HepG2 (cell line): ENCODE results near the gene MYLK3. TPM values are rescaled to one million over a fixed set of nuclear protein-coding genes. Genes with fewer than 3 reads are reported as not detected.

ENCODE experiments used
- ATAC-seq: fragments of 200-7000 bp; cut with Tn5 transposase; 3 replicates; pipeline ENCODE4 v1.9.1; 2020; ENCODE audit warnings: mild to moderate bottlenecking, moderate library complexity
- BruUV-seq: library from RNA; stranded (reverse); fragments of 400-500 nt; replicated peaks from 2 replicates; lab custom pipeline; 2021; lab: Mats Ljungman, UMichigan
- CTCF ChIA-PET: fragments of 300-600 bp; formaldehyde crosslinking; extraction: SDS; loops from one replicate; lab custom pipeline; 2021; ENCODE audit warnings: low total read pairs, inconsistent platforms, low intra/inter-chr PET ratio; lab: Yijun Ruan, JAX
- POLR2A ChIA-PET: fragments of 350-600 bp; sonication (Branson Sonifier 250); formaldehyde crosslinking; loops from one replicate; lab custom pipeline; 2020; ENCODE audit warnings: antibody characterized with exemption, inconsistent platforms; lab: Yijun Ruan, JAX
- DNase-seq: peaks from one replicate; pipeline ENCODE4 v3.0.0-alpha.2; 2015; ENCODE audit warnings: low spot score
- FAIRE-seq: peaks from 3 replicates; lab custom pipeline; 2011; peaks lifted over from hg19 to GRCh38; lab: Jason Lieb, UNC
- H2AFZ ChIP-seq: one replicate; pipeline ENCODE4 v1.6.1; 2011; ENCODE audit warnings: low read length, inconsistent platforms
- H3K27ac ChIP-seq: fragments of 300-600 bp; 3 replicates; pipeline ENCODE4 v1.8.0; 2011; ENCODE audit warnings: mixed run types, mild to moderate bottlenecking, mixed read lengths, low read length, inconsistent platforms; ENCODE audit not compliant: insufficient read depth; ENCODE audit errors: extremely low read length
- H3K27me3 ChIP-seq, 2 experiments: fragments of 200-600 bp in 1 of 2; 2 replicates in 1 of 2; 3 replicates in 1 of 2; pipeline versions ENCODE4 v1.6.0 to v1.8.0; 2011; ENCODE audit warnings: low read length in 2 of 2, mild to moderate bottlenecking in 2 of 2, moderate library complexity in 2 of 2, inconsistent platforms in 1 of 2; ENCODE audit not compliant: insufficient read depth in 2 of 2, control insufficient read depth in 1 of 2
- H3K36me3 ChIP-seq, 2 experiments: fragments of 200-600 bp in 1 of 2; replicated peaks in 1 of 2; 2 replicates in 1 of 2; 3 replicates in 1 of 2; pipeline versions ENCODE4 v1.5.1 to v1.8.0; 2011; ENCODE audit warnings: low read length in 2 of 2, inconsistent platforms in 1 of 2; ENCODE audit not compliant: insufficient read depth in 2 of 2, control insufficient read depth in 1 of 2
- H3K4me1 ChIP-seq: 2 replicates; pipeline ENCODE4 v1.5.1; 2012; ENCODE audit warnings: low read length, inconsistent platforms; ENCODE audit not compliant: insufficient read depth
- H3K4me2 ChIP-seq: 2 replicates; pipeline ENCODE4 v1.6.0; 2011; ENCODE audit warnings: low read depth, low read length, inconsistent platforms
- H3K4me3 ChIP-seq, 3 experiments: fragments of 200-600 bp in 1 of 3; sonication (generic), shearing (Covaris generic) in 1 of 3; replicated peaks in 1 of 3; 2 replicates each; pipeline ENCODE4 v1.5.1; 2011 to 2016; ENCODE audit warnings: low read length in 3 of 3, inconsistent platforms in 2 of 3, low read depth in 2 of 3, mild to moderate bottlenecking in 2 of 3, control low read depth in 1 of 3, mixed read lengths in 1 of 3; ENCODE audit not compliant: insufficient read depth in 1 of 3
- H3K79me2 ChIP-seq: one replicate; pipeline ENCODE4 v1.6.1; 2011; ENCODE audit warnings: low read length, inconsistent platforms; ENCODE audit not compliant: insufficient read depth
- H3K9ac ChIP-seq: 2 replicates; pipeline ENCODE4 v1.6.0; 2011; ENCODE audit warnings: mild to moderate bottlenecking, low read depth, low read length, inconsistent platforms; ENCODE audit not compliant: insufficient read depth
- H3K9me3 ChIP-seq: 2 replicates; pipeline ENCODE4 v1.5.1; 2012; ENCODE audit warnings: mild to moderate bottlenecking, low read length
- H4K20me1 ChIP-seq: 2 replicates; pipeline ENCODE4 v1.6.0; 2011; ENCODE audit warnings: inconsistent platforms, mild to moderate bottlenecking, low read length, moderate library complexity; ENCODE audit not compliant: insufficient read depth
- ATAD3A ChIP-seq: sonication (generic); formaldehyde crosslinking; IDR thresholded peaks from 2 replicates; pipeline ENCODE4 v1.4.0; 2020; ENCODE audit warnings: missing genetic modification reagents
- BHLHE40 ChIP-seq: IDR thresholded peaks from 2 replicates; pipeline ENCODE4 v1.6.1; 2011; ENCODE audit warnings: low read length, improper control_type of control experiment
- CEBPB ChIP-seq: IDR thresholded peaks from 2 replicates; pipeline ENCODE4 v1.6.1; 2011; ENCODE audit warnings: low read depth, low read length, improper control_type of control experiment, borderline replicate concordance
- HES4 ChIP-seq: sonication (generic); formaldehyde crosslinking; IDR thresholded peaks from 2 replicates; pipeline ENCODE4 v1.9.0; 2021; ENCODE audit warnings: mild to moderate bottlenecking, missing genetic modification reagents, borderline replicate concordance
- MEIS1 ChIP-seq: sonication (generic); formaldehyde crosslinking; IDR thresholded peaks from 2 replicates; pipeline ENCODE4 v1.9.0; 2021; ENCODE audit warnings: mild to moderate bottlenecking, missing genetic modification reagents, moderate library complexity, borderline replicate concordance
- THAP11 ChIP-seq: IDR thresholded peaks from 2 replicates; pipeline ENCODE4 v1.6.1; 2016; ENCODE audit warnings: missing biosample characterization, missing genetic modification reagents
- ZNF546 ChIP-seq: sonication (generic); formaldehyde crosslinking; conservative IDR thresholded peaks from 2 replicates; pipeline ENCODE4 v1.8.1; 2023; ENCODE audit warnings: mild to moderate bottlenecking, missing genetic modification reagents
- WGBS: methylation state at CpG from one replicate; pipeline ENCODE4 v1.1.6; 2017; ENCODE audit warnings: low lambda C conversion rate; 5-methylcytosine and 5-hydroxymethylcytosine counted together
- in situ Hi-C: cut with HindIII; loops from 2 replicates; pipeline ENCODE4 v1.10.0; 2017; ENCODE audit warnings: low pct_unique_long_range_greater_than_20kb; ENCODE audit not compliant: extremely low pct_ligation_motif_present
- intact Hi-C: fragments of 100-400 bp; cut with micrococcal nuclease; formaldehyde crosslinking; loops from one replicate; pipeline ENCODE4 v1.10.0; 2022; ENCODE audit not compliant: unreplicated experiment
- polyA plus RNA-seq, 8 experiments: library from polyadenylated mRNA; depleted of rRNA in 3 of 8; stranded (reverse) in 7 of 8; unstranded in 1 of 8; fragments of >200 nt; fragmentation: Illumina TruSeq in 4 of 8; extraction: Trizol in 4 of 8; gene quantifications; 2 replicates each; pipeline versions ENCODE4 v1.2.1 to v1.2.3, GENCODE V29; 2011 to 2016; ENCODE audit warnings: low read depth in 4 of 8, missing spikeins in 1 of 8, mixed read lengths in 1 of 8; ENCODE audit not compliant: insufficient read depth in 1 of 8
- total RNA-seq, 5 experiments: library from RNA; depleted of rRNA; stranded (reverse); fragments of >200 nt; fragmentation: Illumina TruSeq; extraction: Trizol; gene quantifications; 2 replicates each; pipeline ENCODE4 v1.2.3, GENCODE V29; 2016; ENCODE audit warnings: low read depth in 1 of 5
- TF ChIP-seq, protein P1 (sequence below): sonication (generic); formaldehyde crosslinking; IDR thresholded peaks from 2 replicates; pipeline ENCODE4 v1.5.0; 2020; ENCODE audit warnings: mild to moderate bottlenecking, missing genetic modification reagents, borderline replicate concordance
- TF ChIP-seq, protein P2 (sequence below): sonication (generic); formaldehyde crosslinking; IDR thresholded peaks from 2 replicates; pipeline ENCODE4 v1.5.0; 2020; ENCODE audit warnings: mild to moderate bottlenecking, missing genetic modification reagents

The MYLK3 gene
- total and polyA plus RNA-seq, 2 of the 13 experiments (the other 11 are each of a cell fraction or from before 2014, with no cell fraction given): 0.04 to 0.18 TPM

DNA sequence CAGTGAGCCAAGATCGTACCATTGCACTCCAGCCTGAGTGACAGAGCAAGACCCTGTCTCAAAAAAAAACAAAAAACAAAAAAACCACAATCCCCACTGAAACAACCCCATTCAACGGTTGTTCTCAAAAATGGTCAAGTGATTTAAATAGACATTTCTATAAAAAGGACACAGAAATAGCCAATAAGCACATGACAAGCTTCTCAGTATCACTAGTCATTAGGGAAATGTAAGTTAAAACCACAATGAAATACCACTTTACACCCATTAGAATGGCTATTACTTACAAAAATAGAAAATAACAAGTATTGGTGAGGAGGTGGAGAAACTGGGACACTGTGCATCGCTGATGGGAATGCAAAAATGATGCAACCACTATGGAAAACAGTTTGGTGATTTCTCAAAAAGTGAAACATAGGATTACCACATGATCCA, 26.6 kb upstream of the MYLK3 start:
- no peak overlapping the region for H2AFZ ChIP-seq
- CTCF ChIA-PET: no interaction called here
- in situ Hi-C loops (no loop called here), intact Hi-C loops (no loop called here)
- no peak for FAIRE-seq
- H3K9me3 ChIP-seq: 0 out of 2 replicates have a peak, but pooled peaks cover 6% of the 10 kb centered on the region
- H4K20me1 ChIP-seq: no peaks in the 10 kb centered on the region
- peaks cover 14% of the 10 kb centered on the region for H3K4me1 ChIP-seq
- ATAC-seq: no peak
- H3K27ac ChIP-seq: no peak overlapping the region
- TF ChIP-seq CEBPB (peak; percentile 52; the same call in 1 of the 2 replicates), BHLHE40 (no peak)
- POLR2A ChIA-PET: no interaction called here
- BruUV-seq: no TSS peak
- no peaks in the 10 kb centered on the region for H3K36me3 ChIP-seq
- DNase-seq: no peak
- H3K9ac ChIP-seq: no peak overlapping the region
- H3K27me3 ChIP-seq: peaks cover 0 to 5% of the 10 kb centered on the region in 2 experiments; a peak in 1 of 5 replicates
- no peaks in the 10 kb centered on the region for H3K79me2 ChIP-seq
- H3K4me2 ChIP-seq: no peak overlapping the region
- whole genome bisulfite sequencing: 29% methylated on average over 3 of the region's 3 CpGs
- H3K4me3 ChIP-seq: no peak overlapping the region

DNA sequence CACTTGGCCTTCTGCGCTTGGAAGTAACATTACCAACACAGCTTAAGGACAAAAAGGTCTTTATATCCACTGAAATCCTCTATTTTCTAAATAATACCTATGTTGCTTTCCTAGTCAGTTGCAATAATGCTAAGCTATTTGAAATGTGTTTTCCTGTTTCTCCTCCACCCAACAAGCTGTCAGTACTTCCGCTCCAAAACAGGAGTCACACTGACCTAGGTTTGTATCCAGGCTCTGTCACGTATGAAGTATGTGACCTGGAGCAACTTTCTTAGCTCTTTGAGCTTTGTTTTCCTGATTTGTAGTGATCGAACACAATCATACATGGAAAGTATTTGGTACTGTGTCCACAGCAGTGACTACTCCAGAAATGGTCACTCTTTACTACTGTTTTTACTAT, 24.3 kb upstream of the MYLK3 start:
- intact Hi-C loops (no loop called here), in situ Hi-C loops (no loop called here)
- Histone ChIP-seq H3K9me3 (no peaks in the 10 kb centered on the region), H3K36me3 (no peaks in the 10 kb centered on the region), H3K27ac (no peak overlapping the region), H3K4me2 (no peak overlapping the region), H3K4me1 (peaks cover 25% of the 10 kb centered on the region), H3K27me3 (peaks cover 0 to 3% of the 10 kb centered on the region in 2 experiments; a peak in 1 of 5 replicates), H4K20me1 (no peaks in the 10 kb centered on the region), H3K4me3 (no peak overlapping the region), H3K79me2 (no peaks in the 10 kb centered on the region), H3K9ac (no peak overlapping the region), H2AFZ (no peak overlapping the region)
- FAIRE-seq (no peak), ATAC-seq (no peak), DNase-seq (no peak)
- WGBS: 72% methylated on average over 4 of the region's 4 CpGs
- CTCF ChIA-PET: no interaction called here
- POLR2A ChIA-PET: no interaction called here
- BruUV-seq: no TSS peak
- TF ChIP-seq HES4: no peak
- TF ChIP-seq, protein P1, sequence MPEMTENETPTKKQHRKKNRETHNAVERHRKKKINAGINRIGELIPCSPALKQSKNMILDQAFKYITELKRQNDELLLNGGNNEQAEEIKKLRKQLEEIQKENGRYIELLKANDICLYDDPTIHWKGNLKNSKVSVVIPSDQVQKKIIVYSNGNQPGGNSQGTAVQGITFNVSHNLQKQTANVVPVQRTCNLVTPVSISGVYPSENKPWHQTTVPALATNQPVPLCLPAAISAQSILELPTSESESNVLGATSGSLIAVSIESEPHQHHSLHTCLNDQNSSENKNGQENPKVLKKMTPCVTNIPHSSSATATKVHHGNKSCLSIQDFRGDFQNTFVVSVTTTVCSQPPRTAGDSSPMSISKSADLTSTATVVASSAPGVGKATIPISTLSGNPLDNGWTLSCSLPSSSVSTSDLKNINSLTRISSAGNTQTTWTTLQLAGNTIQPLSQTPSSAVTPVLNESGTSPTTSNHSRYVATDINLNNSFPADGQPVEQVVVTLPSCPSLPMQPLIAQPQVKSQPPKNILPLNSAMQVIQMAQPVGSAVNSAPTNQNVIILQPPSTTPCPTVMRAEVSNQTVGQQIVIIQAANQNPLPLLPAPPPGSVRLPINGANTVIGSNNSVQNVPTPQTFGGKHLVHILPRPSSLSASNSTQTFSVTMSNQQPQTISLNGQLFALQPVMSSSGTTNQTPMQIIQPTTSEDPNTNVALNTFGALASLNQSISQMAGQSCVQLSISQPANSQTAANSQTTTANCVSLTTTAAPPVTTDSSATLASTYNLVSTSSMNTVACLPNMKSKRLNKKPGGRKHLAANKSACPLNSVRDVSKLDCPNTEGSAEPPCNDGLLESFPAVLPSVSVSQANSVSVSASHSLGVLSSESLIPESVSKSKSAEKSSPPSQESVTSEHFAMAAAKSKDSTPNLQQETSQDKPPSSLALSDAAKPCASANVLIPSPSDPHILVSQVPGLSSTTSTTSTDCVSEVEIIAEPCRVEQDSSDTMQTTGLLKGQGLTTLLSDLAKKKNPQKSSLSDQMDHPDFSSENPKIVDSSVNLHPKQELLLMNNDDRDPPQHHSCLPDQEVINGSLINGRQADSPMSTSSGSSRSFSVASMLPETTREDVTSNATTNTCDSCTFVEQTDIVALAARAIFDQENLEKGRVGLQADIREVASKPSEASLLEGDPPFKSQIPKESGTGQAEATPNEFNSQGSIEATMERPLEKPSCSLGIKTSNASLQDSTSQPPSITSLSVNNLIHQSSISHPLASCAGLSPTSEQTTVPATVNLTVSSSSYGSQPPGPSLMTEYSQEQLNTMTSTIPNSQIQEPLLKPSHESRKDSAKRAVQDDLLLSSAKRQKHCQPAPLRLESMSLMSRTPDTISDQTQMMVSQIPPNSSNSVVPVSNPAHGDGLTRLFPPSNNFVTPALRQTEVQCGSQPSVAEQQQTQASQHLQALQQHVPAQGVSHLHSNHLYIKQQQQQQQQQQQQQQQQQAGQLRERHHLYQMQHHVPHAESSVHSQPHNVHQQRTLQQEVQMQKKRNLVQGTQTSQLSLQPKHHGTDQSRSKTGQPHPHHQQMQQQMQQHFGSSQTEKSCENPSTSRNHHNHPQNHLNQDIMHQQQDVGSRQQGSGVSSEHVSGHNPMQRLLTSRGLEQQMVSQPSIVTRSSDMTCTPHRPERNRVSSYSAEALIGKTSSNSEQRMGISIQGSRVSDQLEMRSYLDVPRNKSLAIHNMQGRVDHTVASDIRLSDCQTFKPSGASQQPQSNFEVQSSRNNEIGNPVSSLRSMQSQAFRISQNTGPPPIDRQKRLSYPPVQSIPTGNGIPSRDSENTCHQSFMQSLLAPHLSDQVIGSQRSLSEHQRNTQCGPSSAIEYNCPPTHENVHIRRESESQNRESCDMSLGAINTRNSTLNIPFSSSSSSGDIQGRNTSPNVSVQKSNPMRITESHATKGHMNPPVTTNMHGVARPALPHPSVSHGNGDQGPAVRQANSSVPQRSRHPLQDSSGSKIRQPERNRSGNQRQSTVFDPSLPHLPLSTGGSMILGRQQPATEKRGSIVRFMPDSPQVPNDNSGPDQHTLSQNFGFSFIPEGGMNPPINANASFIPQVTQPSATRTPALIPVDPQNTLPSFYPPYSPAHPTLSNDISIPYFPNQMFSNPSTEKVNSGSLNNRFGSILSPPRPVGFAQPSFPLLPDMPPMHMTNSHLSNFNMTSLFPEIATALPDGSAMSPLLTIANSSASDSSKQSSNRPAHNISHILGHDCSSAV (CRISPR knock-in tag): no peak
- TF ChIP-seq ZNF546 (CRISPR knock-in tag): no peak
- TF ChIP-seq ATAD3A (CRISPR knock-in tag): no peak
- TF ChIP-seq THAP11 (CRISPR knock-in tag): no peak
- no peak for TF ChIP-seq MEIS1 (CRISPR knock-in tag)
- TF ChIP-seq, protein P2, sequence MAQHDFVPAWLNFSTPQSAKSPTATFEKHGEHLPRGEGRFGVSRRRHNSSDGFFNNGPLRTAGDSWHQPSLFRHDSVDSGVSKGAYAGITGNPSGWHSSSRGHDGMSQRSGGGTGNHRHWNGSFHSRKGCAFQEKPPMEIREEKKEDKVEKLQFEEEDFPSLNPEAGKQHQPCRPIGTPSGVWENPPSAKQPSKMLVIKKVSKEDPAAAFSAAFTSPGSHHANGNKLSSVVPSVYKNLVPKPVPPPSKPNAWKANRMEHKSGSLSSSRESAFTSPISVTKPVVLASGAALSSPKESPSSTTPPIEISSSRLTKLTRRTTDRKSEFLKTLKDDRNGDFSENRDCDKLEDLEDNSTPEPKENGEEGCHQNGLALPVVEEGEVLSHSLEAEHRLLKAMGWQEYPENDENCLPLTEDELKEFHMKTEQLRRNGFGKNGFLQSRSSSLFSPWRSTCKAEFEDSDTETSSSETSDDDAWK (CRISPR knock-in tag): no peak
